Panc1 (cell line): ENCODE measurements around the gene TNNC1.

Experiments
- CTCF ChIP-seq: fragments of 450-650 bp; IDR thresholded peaks from 2 replicates; pipeline ENCODE4 v1.5.1; 2017; ENCODE audit warnings: mild to moderate bottlenecking
- POLR2AphosphoS5 ChIP-seq: IDR thresholded peaks from 2 replicates; pipeline ENCODE4 v1.6.1; 2012; ENCODE audit warnings: mild to moderate bottlenecking, low read depth, low read length, moderate library complexity

GRCh38 chr3:52443791-52444687, 9.8 kb downstream of the TNNC1 start:
- TF ChIP-seq CTCF (no peak), POLR2AphosphoS5 (no peak)
